Lung (tissue), 12 donors: ENCODE measurements around the gene ASPSCR1. TPM values are rescaled to one million over a fixed set of nuclear protein-coding genes. Genes with fewer than 3 reads are reported as not detected.

Experiments
- ATAC-seq: fragments of 200-7000 bp; cut with Tn5 transposase; one replicate; pipeline ENCODE4 v1.9.1; 2020; ENCODE audit warnings: moderate number of reproducible peaks; ENCODE audit not compliant: insufficient read depth, low FRiP score
- DNase-seq, 3 donors: peaks; one replicate each; pipeline ENCODE4 v3.0.0-alpha.2; 2013 to 2017
- H3K27ac ChIP-seq, 2 donors: one replicate each; pipeline ENCODE4 v1.5.1; 2013; ENCODE audit warnings: mild to moderate bottlenecking in 2 of 2, moderate library complexity in 2 of 2, control low read depth in 1 of 2, inconsistent platforms in 1 of 2, low read depth in 1 of 2, low read length in 1 of 2
- H3K27me3 ChIP-seq, 3 donors: one replicate each; pipeline ENCODE4 v1.5.1; 2013; ENCODE audit warnings: low read length in 2 of 3; ENCODE audit not compliant: control insufficient read depth in 3 of 3, insufficient read depth in 3 of 3
- H3K36me3 ChIP-seq, 4 donors: one replicate each; pipeline ENCODE4 v1.5.1; 2013; ENCODE audit warnings: low read length in 4 of 4, mild to moderate bottlenecking in 1 of 4, moderate library complexity in 1 of 4; ENCODE audit not compliant: control insufficient read depth in 4 of 4, insufficient read depth in 4 of 4
- H3K4me1 ChIP-seq, 5 donors: one replicate each; pipeline ENCODE4 v1.5.1; 2013; ENCODE audit warnings: low read length in 5 of 5, mild to moderate bottlenecking in 2 of 5, moderate library complexity in 1 of 5; ENCODE audit not compliant: control insufficient read depth in 5 of 5, insufficient read depth in 5 of 5
- H3K4me3 ChIP-seq: one replicate; pipeline ENCODE4 v1.5.1; 2013; ENCODE audit warnings: mild to moderate bottlenecking, control low read depth, moderate library complexity
- H3K9ac ChIP-seq, 2 donors: one replicate each; pipeline ENCODE4 v1.5.1; 2013; ENCODE audit warnings: low read length in 2 of 2, control low read depth in 1 of 2; ENCODE audit not compliant: insufficient read depth in 1 of 2
- H3K9me3 ChIP-seq, 4 donors: one replicate each; pipeline ENCODE4 v1.5.1; 2013; ENCODE audit warnings: low read length in 3 of 4, mild to moderate bottlenecking in 1 of 4, moderate library complexity in 1 of 4; ENCODE audit not compliant: control insufficient read depth in 4 of 4, insufficient read depth in 3 of 4
- WGBS, 2 donors: extraction: QIAGEN DNeasy Blood & Tissue Kit; methylation state at CpG; one replicate each; pipeline ENCODE4 v1.1.7; 2013; 5-methylcytosine and 5-hydroxymethylcytosine counted together
- polyA plus RNA-seq, 2 donors: library from polyadenylated mRNA; stranded (reverse); fragments of 200-250 nt; gene quantifications; one replicate each; pipeline ENCODE4 v1.2.1, GENCODE V29; 2013
- total RNA-seq, 2 donors: library from RNA; depleted of rRNA in 1 of 2; stranded (reverse); fragments of >200 nt in 1 of 2; gene quantifications; one replicate each; pipeline ENCODE4 v1.2.1, GENCODE V29; 2014 to 2021
- TF ChIP-seq, protein P1 (sequence below): IDR thresholded peaks from 2 replicates; pipeline ENCODE4 v1.5.1; 2012; ENCODE audit warnings: mild to moderate bottlenecking; ENCODE audit errors: control extremely low read depth, extremely low read depth
- donor health status: control.
- donor health status: control.
- donor health status: Bipolar disorder and iron deficiency.
- donor health status: healthy.
- donor health status: DM: yes; HTN: yes; CAD: no.

Gene ASPSCR1
- total and polyA plus RNA-seq, 4 donors: 22.9 to 68.6 (median 42.4) TPM

GRCh38 chr17:82018989-82019689, 41.7 kb downstream of the ASPSCR1 start:
- 86 to 90% methylated on average over 33 of the region's 33 CpGs for WGBS, 2 donors
- H3K9ac ChIP-seq: no peak overlapping the region

GRCh38 chr17:82019690-82020571, 42.5 kb downstream of the ASPSCR1 start:
- ATAC-seq: no peak
- Histone ChIP-seq H3K4me3 (no peak overlapping the region), H3K9ac (no peak overlapping the region), H3K4me1 (peaks cover 0 to 26% (median 12%) of the 10 kb centered on the region in 5 donors), H3K27me3 (no peaks in the 10 kb centered on the region), H3K9me3 (no peaks in the 10 kb centered on the region), H3K36me3 (peaks cover 0 to 8% (median 0%) of the 10 kb centered on the region in 4 donors), H3K27ac (no peak overlapping the region)
- peak in 1 of 3 donors; percentile 49 for DNase-seq
- 66 to 72% methylated on average over 34 of the region's 34 CpGs for WGBS, 2 donors
- TF ChIP-seq, protein P1, sequence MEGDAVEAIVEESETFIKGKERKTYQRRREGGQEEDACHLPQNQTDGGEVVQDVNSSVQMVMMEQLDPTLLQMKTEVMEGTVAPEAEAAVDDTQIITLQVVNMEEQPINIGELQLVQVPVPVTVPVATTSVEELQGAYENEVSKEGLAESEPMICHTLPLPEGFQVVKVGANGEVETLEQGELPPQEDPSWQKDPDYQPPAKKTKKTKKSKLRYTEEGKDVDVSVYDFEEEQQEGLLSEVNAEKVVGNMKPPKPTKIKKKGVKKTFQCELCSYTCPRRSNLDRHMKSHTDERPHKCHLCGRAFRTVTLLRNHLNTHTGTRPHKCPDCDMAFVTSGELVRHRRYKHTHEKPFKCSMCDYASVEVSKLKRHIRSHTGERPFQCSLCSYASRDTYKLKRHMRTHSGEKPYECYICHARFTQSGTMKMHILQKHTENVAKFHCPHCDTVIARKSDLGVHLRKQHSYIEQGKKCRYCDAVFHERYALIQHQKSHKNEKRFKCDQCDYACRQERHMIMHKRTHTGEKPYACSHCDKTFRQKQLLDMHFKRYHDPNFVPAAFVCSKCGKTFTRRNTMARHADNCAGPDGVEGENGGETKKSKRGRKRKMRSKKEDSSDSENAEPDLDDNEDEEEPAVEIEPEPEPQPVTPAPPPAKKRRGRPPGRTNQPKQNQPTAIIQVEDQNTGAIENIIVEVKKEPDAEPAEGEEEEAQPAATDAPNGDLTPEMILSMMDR: peak; percentile 20

More at GRCh38 chr17:82018989-82019689, 41.7 kb downstream of the ASPSCR1 start:
- ATAC-seq: no peak
- H3K9me3 ChIP-seq: no peaks in the 10 kb centered on the region
- no peaks in the 10 kb centered on the region for H3K27me3 ChIP-seq
- no peak overlapping the region for H3K27ac ChIP-seq
- no peak for DNase-seq
- H3K4me1 ChIP-seq: peaks cover 0 to 24% (median 11%) of the 10 kb centered on the region in 5 donors
- peaks cover 0 to 8% (median 0%) of the 10 kb centered on the region in 4 donors for H3K36me3 ChIP-seq
- TF ChIP-seq, protein P1: no peak
- no peak overlapping the region for H3K4me3 ChIP-seq

GRCh38 chr17:82020572-82021106, 43.2 kb downstream of the ASPSCR1 start:
- TF ChIP-seq, protein P1: no peak
- Histone ChIP-seq H3K9ac (no peak overlapping the region), H3K27me3 (no peaks in the 10 kb centered on the region), H3K4me1 (peaks cover 0 to 25% (median 12%) of the 10 kb centered on the region in 5 donors), H3K36me3 (peaks cover 0 to 8% (median 0%) of the 10 kb centered on the region in 4 donors), H3K4me3 (no peak overlapping the region), H3K27ac (no peak overlapping the region), H3K9me3 (no peaks in the 10 kb centered on the region)
- no peak for DNase-seq
- ATAC-seq: no peak
- 81 to 89% methylated on average over 14 of the region's 14 CpGs for WGBS, 2 donors
